MM.1S (cell line): ENCODE results near the gene MBD4.

Experiments used
- DNase-seq: peaks from one replicate; pipeline ENCODE4 v3.0.0-alpha.2; 2015
- H2AFZ ChIP-seq: fragments of 300-600 bp; sonication (generic); 2 replicates; pipeline ENCODE4 v1.6.0; 2016; ENCODE audit warnings: antibody characterized with exemption, low read length
- H3F3A ChIP-seq: fragments of 300-600 bp; sonication (generic); 2 replicates; pipeline ENCODE4 v1.6.1; 2016; ENCODE audit warnings: mild to moderate bottlenecking, antibody characterized with exemption, low read length, moderate library complexity, mixed read lengths; ENCODE audit not compliant: insufficient read depth
- H3K27ac ChIP-seq: fragments of 300-600 bp; sonication (generic); 2 replicates; pipeline ENCODE4 v1.5.1; 2016; ENCODE audit warnings: mild to moderate bottlenecking, low read length
- H3K27me3 ChIP-seq: fragments of 300-600 bp; sonication (generic); replicated peaks from 2 replicates; pipeline ENCODE4 v1.6.0; 2016; ENCODE audit warnings: low read length; ENCODE audit not compliant: insufficient read depth
- H3K36me3 ChIP-seq: fragments of 300-600 bp; sonication (generic); replicated peaks from 2 replicates; pipeline ENCODE4 v1.6.1; 2016; ENCODE audit warnings: mild to moderate bottlenecking, low read length, mixed read lengths; ENCODE audit not compliant: insufficient read depth
- H3K4me1 ChIP-seq: fragments of 300-600 bp; sonication (generic); 2 replicates; pipeline ENCODE4 v1.6.1; 2016; ENCODE audit warnings: low read length, mixed read lengths
- H3K4me2 ChIP-seq: fragments of 300-600 bp; sonication (generic); 2 replicates; pipeline ENCODE4 v1.6.0; 2016; ENCODE audit warnings: low read depth, low read length
- H3K4me3 ChIP-seq: fragments of 300-600 bp; sonication (generic); 2 replicates; pipeline ENCODE4 v1.5.1; 2016; ENCODE audit warnings: low read length, mixed read lengths
- H3K79me2 ChIP-seq: fragments of 300-600 bp; sonication (generic); 2 replicates; pipeline ENCODE4 v1.6.1; 2016; ENCODE audit warnings: mixed run types, low read length, mixed read lengths
- H3K9ac ChIP-seq: fragments of 300-600 bp; sonication (generic); 2 replicates; pipeline ENCODE4 v1.6.1; 2016; ENCODE audit warnings: low read length, mixed read lengths
- H3K9me2 ChIP-seq: fragments of 300-600 bp; sonication (generic); replicated peaks from 2 replicates; pipeline ENCODE4 v1.6.1; 2016; ENCODE audit warnings: mild to moderate bottlenecking, low read length, mixed read lengths; ENCODE audit not compliant: insufficient read depth
- H3K9me3 ChIP-seq: fragments of 300-600 bp; sonication (generic); replicated peaks from 2 replicates; pipeline ENCODE4 v1.6.1; 2016; ENCODE audit warnings: mild to moderate bottlenecking, low read length, mixed read lengths; ENCODE audit not compliant: insufficient read depth
- H4K20me1 ChIP-seq: fragments of 300-600 bp; sonication (generic); 2 replicates; pipeline ENCODE4 v1.6.1; 2016; ENCODE audit warnings: mild to moderate bottlenecking, low read length, moderate library complexity, mixed read lengths; ENCODE audit not compliant: insufficient read depth
- EZH2 ChIP-seq: fragments of 300-600 bp; sonication (generic); optimal IDR thresholded peaks from 2 replicates; pipeline ENCODE3; 2017; ENCODE audit warnings: low read depth, mild to moderate bottlenecking, antibody characterized with exemption, low read length, mixed read lengths
- EZH2phosphoT487 ChIP-seq: fragments of 300-600 bp; sonication (generic); IDR thresholded peaks from 2 replicates; pipeline ENCODE4 v1.6.1; 2018; ENCODE audit warnings: antibody characterized with exemption, low read length
- TF ChIP-seq, protein P1 (sequence below): fragments of 300-600 bp; sonication (generic); IDR thresholded peaks from 2 replicates; pipeline ENCODE4 v1.5.1; 2016; ENCODE audit warnings: antibody characterized with exemption, low read length, mixed read lengths

MBD4 gene

GRCh38 chr3:129473067-129473768 is 33.5 kb upstream of the MBD4 start:
- Histone ChIP-seq H3K9me3 (no peaks in the 10 kb centered on the region), H3K36me3 (no peaks in the 10 kb centered on the region), H3K27ac (no peak overlapping the region), H3K9ac (no peak overlapping the region), H2AFZ (no peak overlapping the region), H4K20me1 (no peaks in the 10 kb centered on the region), H3F3A (no peaks in the 10 kb centered on the region), H3K9me2 (no peaks in the 10 kb centered on the region), H3K4me3 (no peak overlapping the region), H3K4me1 (no peaks in the 10 kb centered on the region), H3K27me3 (no peaks in the 10 kb centered on the region), H3K4me2 (no peak overlapping the region), H3K79me2 (no peaks in the 10 kb centered on the region)
- no peak for TF ChIP-seq EZH2
- TF ChIP-seq EZH2phosphoT487, result no peak
- TF ChIP-seq, protein P1, sequence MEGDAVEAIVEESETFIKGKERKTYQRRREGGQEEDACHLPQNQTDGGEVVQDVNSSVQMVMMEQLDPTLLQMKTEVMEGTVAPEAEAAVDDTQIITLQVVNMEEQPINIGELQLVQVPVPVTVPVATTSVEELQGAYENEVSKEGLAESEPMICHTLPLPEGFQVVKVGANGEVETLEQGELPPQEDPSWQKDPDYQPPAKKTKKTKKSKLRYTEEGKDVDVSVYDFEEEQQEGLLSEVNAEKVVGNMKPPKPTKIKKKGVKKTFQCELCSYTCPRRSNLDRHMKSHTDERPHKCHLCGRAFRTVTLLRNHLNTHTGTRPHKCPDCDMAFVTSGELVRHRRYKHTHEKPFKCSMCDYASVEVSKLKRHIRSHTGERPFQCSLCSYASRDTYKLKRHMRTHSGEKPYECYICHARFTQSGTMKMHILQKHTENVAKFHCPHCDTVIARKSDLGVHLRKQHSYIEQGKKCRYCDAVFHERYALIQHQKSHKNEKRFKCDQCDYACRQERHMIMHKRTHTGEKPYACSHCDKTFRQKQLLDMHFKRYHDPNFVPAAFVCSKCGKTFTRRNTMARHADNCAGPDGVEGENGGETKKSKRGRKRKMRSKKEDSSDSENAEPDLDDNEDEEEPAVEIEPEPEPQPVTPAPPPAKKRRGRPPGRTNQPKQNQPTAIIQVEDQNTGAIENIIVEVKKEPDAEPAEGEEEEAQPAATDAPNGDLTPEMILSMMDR, result no peak
- no peak for DNase-seq

GRCh38 chr3:129470861-129471260 is 31.1 kb upstream of the MBD4 start:
- Histone ChIP-seq H3K4me1 (no peaks in the 10 kb centered on the region), H3K27ac (no peak overlapping the region), H3K4me3 (no peak overlapping the region), H3K4me2 (no peak overlapping the region), H4K20me1 (no peaks in the 10 kb centered on the region), H3K9ac (no peak overlapping the region), H3K9me2 (no peaks in the 10 kb centered on the region), H2AFZ (no peak overlapping the region), H3F3A (no peaks in the 10 kb centered on the region), H3K27me3 (no peaks in the 10 kb centered on the region), H3K36me3 (no peaks in the 10 kb centered on the region), H3K9me3 (no peaks in the 10 kb centered on the region), H3K79me2 (no peaks in the 10 kb centered on the region)
- DNase-seq, result no peak
- TF ChIP-seq EZH2, result no peak
- no peak for TF ChIP-seq EZH2phosphoT487
- TF ChIP-seq, protein P1, result no peak

- no peak for TF ChIP-seq EZH2phosphoT487
- TF ChIP-seq EZH2, result no peak
- TF ChIP-seq, protein P1, result no peak
- no peak overlapping the region for H3K27ac ChIP-seq
Observed at GRCh38 chr3:129469026-129469425, 29.3 kb upstream of the MBD4 start.

More at GRCh38 chr3:129469026-129469425, 29.3 kb upstream of the MBD4 start:
- Histone ChIP-seq H3K27me3 (no peaks in the 10 kb centered on the region), H3K4me1 (no peaks in the 10 kb centered on the region), H3F3A (no peaks in the 10 kb centered on the region), H3K4me2 (no peak overlapping the region), H4K20me1 (no peaks in the 10 kb centered on the region), H3K9ac (no peak overlapping the region), H3K9me3 (no peaks in the 10 kb centered on the region), H3K9me2 (no peaks in the 10 kb centered on the region), H3K79me2 (no peaks in the 10 kb centered on the region), H3K4me3 (no peak overlapping the region), H3K36me3 (no peaks in the 10 kb centered on the region), H2AFZ (no peak overlapping the region)
- DNase-seq, result no peak
